ENCODE data around the gene CYB561D1. TPM values are rescaled to one million over a fixed set of nuclear protein-coding genes. Genes with fewer than 3 reads are reported as not detected.
A peak's percentile ranks its signal among the peaks of the same experiment; 100 is the strongest.

Gene CYB561D1
- total and polyA plus RNA-seq, 3 donors from 2014 or later = 8.0 to 11.5 (median 8.0) TPM

GRCh38 chr1:109479311-109479710, 14.6 kb upstream of the CYB561D1 start:
- intact Hi-C loops (cut with DNase I; ENCODE audit: low total_unique reads) = no loop called here
- peak; percentile 6 for DNase-seq
- H3K4me1 ChIP-seq = peaks cover 7% of the 10 kb centered on the region
- 77 to 86% methylated on average over 5 of the region's 5 CpGs for WGBS, 2 donors
- no peak overlapping the region for H3K27ac ChIP-seq
- no peaks in the 10 kb centered on the region for H3K9me3 ChIP-seq
- H3K27me3 ChIP-seq = no peaks in the 10 kb centered on the region
- no peaks in the 10 kb centered on the region for H3K36me3 ChIP-seq (ENCODE audit: low read depth, missing control alignments)
- H3K4me3 ChIP-seq = no peak overlapping the region
- no peak for TF ChIP-seq POLR2A (IDR thresholded peaks at IDR 0.05)
- TF ChIP-seq, protein P1, sequence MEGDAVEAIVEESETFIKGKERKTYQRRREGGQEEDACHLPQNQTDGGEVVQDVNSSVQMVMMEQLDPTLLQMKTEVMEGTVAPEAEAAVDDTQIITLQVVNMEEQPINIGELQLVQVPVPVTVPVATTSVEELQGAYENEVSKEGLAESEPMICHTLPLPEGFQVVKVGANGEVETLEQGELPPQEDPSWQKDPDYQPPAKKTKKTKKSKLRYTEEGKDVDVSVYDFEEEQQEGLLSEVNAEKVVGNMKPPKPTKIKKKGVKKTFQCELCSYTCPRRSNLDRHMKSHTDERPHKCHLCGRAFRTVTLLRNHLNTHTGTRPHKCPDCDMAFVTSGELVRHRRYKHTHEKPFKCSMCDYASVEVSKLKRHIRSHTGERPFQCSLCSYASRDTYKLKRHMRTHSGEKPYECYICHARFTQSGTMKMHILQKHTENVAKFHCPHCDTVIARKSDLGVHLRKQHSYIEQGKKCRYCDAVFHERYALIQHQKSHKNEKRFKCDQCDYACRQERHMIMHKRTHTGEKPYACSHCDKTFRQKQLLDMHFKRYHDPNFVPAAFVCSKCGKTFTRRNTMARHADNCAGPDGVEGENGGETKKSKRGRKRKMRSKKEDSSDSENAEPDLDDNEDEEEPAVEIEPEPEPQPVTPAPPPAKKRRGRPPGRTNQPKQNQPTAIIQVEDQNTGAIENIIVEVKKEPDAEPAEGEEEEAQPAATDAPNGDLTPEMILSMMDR (IDR thresholded peaks at IDR 0.05) = no peak

GRCh38 chr1:109479901-109480300, 14.0 kb upstream of the CYB561D1 start:
- intact Hi-C loops (cut with DNase I; ENCODE audit: low total_unique reads) = no loop called here
- TF ChIP-seq POLR2A (IDR thresholded peaks at IDR 0.05) = no peak
- TF ChIP-seq, protein P1 (IDR thresholded peaks at IDR 0.05) = no peak
- DNase-seq = no peak

GRCh38 chr1:109481646-109482045, 12.2 kb upstream of the CYB561D1 start:
- Histone ChIP-seq H3K4me3 (no peak overlapping the region), H3K4me1 (peaks cover 16% of the 10 kb centered on the region), H3K9me3 (no peaks in the 10 kb centered on the region), H3K36me3 (ENCODE audit: low read depth, missing control alignments) (no peaks in the 10 kb centered on the region), H3K27me3 (no peaks in the 10 kb centered on the region), H3K27ac (no peak overlapping the region)
- WGBS, 2 donors = 79 to 86% methylated on average over 1 to 2 of the region's 2 CpGs
- DNase-seq = no peak
- intact Hi-C loops (cut with DNase I; ENCODE audit: low total_unique reads) = no loop called here
- no peak for TF ChIP-seq POLR2A (IDR thresholded peaks at IDR 0.05)
- TF ChIP-seq, protein P1 (IDR thresholded peaks at IDR 0.05) = no peak

More at GRCh38 chr1:109479901-109480300, 14.0 kb upstream of the CYB561D1 start:
- Histone ChIP-seq H3K27me3 (no peaks in the 10 kb centered on the region), H3K36me3 (ENCODE audit: low read depth, missing control alignments) (no peaks in the 10 kb centered on the region), H3K27ac (no peak overlapping the region), H3K4me1 (peaks cover 12% of the 10 kb centered on the region), H3K9me3 (no peaks in the 10 kb centered on the region), H3K4me3 (no peak overlapping the region)
- 92 to 100% methylated on average over 1 to 3 of the region's 3 CpGs for whole genome bisulfite sequencing, 2 donors

DNA sequence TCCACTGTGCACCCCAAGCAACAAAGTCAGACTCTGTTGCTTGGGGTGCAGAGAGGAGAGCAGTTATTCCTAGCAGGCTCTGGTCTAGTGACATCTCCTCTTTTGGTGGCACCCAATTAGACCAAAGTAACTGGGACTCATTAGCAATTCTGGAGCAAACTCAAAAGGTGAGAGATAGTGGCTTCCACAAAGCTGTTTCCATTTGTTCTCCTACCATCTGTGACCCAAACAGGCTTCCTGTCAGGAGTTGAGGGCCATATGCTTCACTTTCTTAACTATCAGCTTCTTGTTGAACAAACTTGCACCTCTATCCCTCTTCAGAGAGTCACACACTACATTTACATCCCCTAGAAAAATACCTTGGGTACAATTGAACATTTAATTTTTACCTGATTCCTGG, 11.7 kb upstream of the CYB561D1 start:
- Histone ChIP-seq H3K9me3 (no peaks in the 10 kb centered on the region), H3K27ac (no peak overlapping the region), H3K4me1 (peaks cover 16% of the 10 kb centered on the region), H3K27me3 (no peaks in the 10 kb centered on the region), H3K4me3 (no peak overlapping the region), H3K36me3 (ENCODE audit: low read depth, missing control alignments) (no peaks in the 10 kb centered on the region)
- intact Hi-C loops (cut with DNase I; ENCODE audit: low total_unique reads) = no loop called here
- TF ChIP-seq POLR2A (IDR thresholded peaks at IDR 0.05) = no peak
- TF ChIP-seq, protein P1 (IDR thresholded peaks at IDR 0.05) = no peak
- DNase-seq = no peak
